ENCODE data around the gene TMX2.
"Not testable (repeated sequence)": the region's sequence is repeated elsewhere in the genome, so short reads cannot be mapped to it uniquely, and the experiment has no call there.

TMX2 gene

DNA sequence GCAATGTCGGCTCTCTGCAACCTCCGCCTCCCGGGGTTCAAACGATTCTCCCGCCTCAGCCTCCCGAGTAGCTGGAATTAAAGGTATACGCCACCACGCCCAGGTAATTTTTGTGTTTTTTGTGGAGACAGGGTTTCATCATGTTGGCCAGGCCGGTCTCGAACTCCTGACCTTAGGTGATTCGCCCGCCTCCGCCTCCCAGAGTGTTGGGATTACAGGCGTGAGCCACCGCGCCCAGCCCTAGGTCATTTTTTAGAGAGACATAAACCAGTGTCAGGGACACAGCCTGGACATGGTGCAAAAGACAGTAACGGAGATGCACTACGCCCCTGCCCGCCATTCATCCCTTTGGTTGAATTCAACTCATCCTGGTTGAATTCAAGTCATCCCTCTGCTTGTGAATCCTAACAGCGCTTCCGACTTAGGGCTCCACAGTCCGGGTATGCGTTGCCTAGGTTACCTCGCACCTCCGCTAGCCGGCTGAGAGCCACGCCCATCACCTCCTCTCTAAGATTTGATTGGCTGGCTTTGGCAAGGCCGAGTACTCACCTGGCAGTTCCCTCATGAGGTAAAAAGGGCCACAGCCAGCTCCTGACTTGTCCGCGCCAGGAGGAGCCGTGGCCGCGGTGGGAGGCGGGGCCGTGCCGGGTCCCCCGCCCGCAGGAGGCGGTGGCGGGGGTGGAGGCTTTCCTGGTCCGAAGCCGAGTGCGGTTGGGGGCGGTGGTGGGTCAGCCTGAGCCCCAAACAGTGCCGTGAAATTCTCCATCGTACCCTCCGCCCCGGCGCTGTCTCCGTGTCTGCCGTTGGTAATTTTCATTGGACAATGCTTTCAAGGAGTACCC, 758 bp upstream of the TMX2 start, which contains the start of gene MED19:
Gene MED19 (minus strand): TSS at position 802 of the 842 bp plus-strand sequence. CDS start 36 bp downstream, at position 766.
- Histone ChIP-seq H2AK5ac (ENCODE audit: low read length, severe bottlenecking) (peak within 1 kb of the TSS; percentile 27), H3K4me2 (ENCODE audit: low read length, poor library complexity, severe bottlenecking) (peak within 1 kb of the TSS; percentile 94), H3K4me3 (ENCODE audit: insufficient read depth in 1 of 2, low read depth in 1 of 2, low read length in 2 of 2) (peak within 1 kb of the TSS; percentile 90 to 92), H4K8ac (ENCODE audit: low read length) (peak within 1 kb of the TSS; percentile 98), H3K36me3 (ENCODE audit: control insufficient read depth in 1 of 2, insufficient read depth in 2 of 2, low read depth in 1 of 2, low read length in 2 of 2) (peaks cover 2 to 12% of the 10 kb centered on the region in 2 experiments), H3K9ac (ENCODE audit: low read length) (peak within 1 kb of the TSS; percentile 95), H2AFZ (ENCODE audit: low read depth, low read length) (peak within 1 kb of the TSS; percentile 66), H3K4me1 (ENCODE audit: control insufficient read depth, insufficient read depth, low read depth, low read length) (peaks cover 10% of the 10 kb centered on the region), H3K23ac (ENCODE audit: low read length in 2 of 2) (peak within 1 kb of the TSS in 1 of 2 experiments; percentile 46), H3K18ac (ENCODE audit: low read depth in 1 of 2, low read length in 2 of 2) (peak within 1 kb of the TSS; percentile 78 to 92), H3K27ac (ENCODE audit: low read length, poor library complexity, severe bottlenecking) (peak within 1 kb of the TSS; percentile 38), H2BK120ac (ENCODE audit: low read depth, low read length) (peak within 1 kb of the TSS; percentile 82), H3K27me3 (ENCODE audit: control insufficient read depth in 1 of 2, insufficient read depth in 1 of 2, low read length in 2 of 2) (no peaks in the 10 kb centered on the region), H3K14ac (ENCODE audit: low read length in 2 of 2) (no peak within 1 kb of the TSS), H3K9me3 (ENCODE audit: control insufficient read depth, low read length) (no peaks in the 10 kb centered on the region), H4K91ac (ENCODE audit: low read length) (peak within 1 kb of the TSS; percentile 67), H2BK5ac (ENCODE audit: low read depth, low read length, poor library complexity, severe bottlenecking) (peak within 1 kb of the TSS; percentile 46), H3K79me1 (replicated peaks; ENCODE audit: low read length, poor library complexity, severe bottlenecking) (peaks cover 18% of the 10 kb centered on the region), H3K4ac (ENCODE audit: low read depth in 1 of 2, low read length in 2 of 2) (peak within 1 kb of the TSS; percentile 75 to 83), H2BK15ac (ENCODE audit: low read depth, poor library complexity, severe bottlenecking) (peak within 1 kb of the TSS; percentile 88), H2BK12ac (ENCODE audit: low read length in 2 of 2) (peak within 1 kb of the TSS in 1 of 2 experiments; percentile 55)
- DNase-seq, result peak; percentile 84
- WGBS, result 16% methylated on average over 45 of the region's 51 CpGs

DNA sequence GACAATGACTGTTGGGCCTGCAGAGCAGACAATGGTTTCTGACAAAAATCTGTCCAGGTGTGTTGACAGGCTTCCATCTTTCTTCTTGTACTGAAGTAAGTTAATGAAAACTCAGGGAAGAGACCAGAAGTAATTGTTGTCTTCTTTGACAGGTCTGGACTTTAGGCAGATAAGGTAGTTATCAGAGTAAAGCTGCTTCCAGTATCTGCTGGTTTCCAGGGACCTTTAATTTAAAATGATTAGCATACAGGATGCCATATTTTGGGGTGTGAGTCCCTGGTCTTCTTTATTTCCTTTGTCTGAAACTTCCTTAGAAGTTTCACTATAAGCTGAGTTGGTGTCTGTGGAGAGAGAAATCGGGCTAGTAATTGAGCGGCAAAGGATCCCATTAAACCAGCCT, 1.4 kb downstream of the TMX2 start:
- Histone ChIP-seq H3K4ac (ENCODE audit: low read depth in 1 of 2, low read length in 2 of 2) (no peak overlapping the region), H3K9me3 (ENCODE audit: control insufficient read depth, low read length) (no peaks in the 10 kb centered on the region), H2BK5ac (ENCODE audit: low read depth, low read length, poor library complexity, severe bottlenecking) (no peak overlapping the region), H3K4me1 (ENCODE audit: control insufficient read depth, insufficient read depth, low read depth, low read length) (peaks cover 10% of the 10 kb centered on the region), H3K4me2 (ENCODE audit: low read length, poor library complexity, severe bottlenecking) (peak overlapping the region; percentile 94), H3K18ac (ENCODE audit: low read depth in 1 of 2, low read length in 2 of 2) (no peak overlapping the region), H3K4me3 (ENCODE audit: insufficient read depth in 1 of 2, low read depth in 1 of 2, low read length in 2 of 2) (peak overlapping the region in 1 of 2 experiments; percentile 90), H3K14ac (ENCODE audit: low read length in 2 of 2) (no peak overlapping the region), H2AK5ac (ENCODE audit: low read length, severe bottlenecking) (no peak overlapping the region), H3K9ac (ENCODE audit: low read length) (peak overlapping the region; percentile 95), H2BK120ac (ENCODE audit: low read depth, low read length) (no peak overlapping the region), H2BK15ac (ENCODE audit: low read depth, poor library complexity, severe bottlenecking) (no peak overlapping the region), H3K36me3 (ENCODE audit: control insufficient read depth in 1 of 2, insufficient read depth in 2 of 2, low read depth in 1 of 2, low read length in 2 of 2) (peaks cover 4 to 9% of the 10 kb centered on the region in 2 experiments), H2AFZ (ENCODE audit: low read depth, low read length) (no peak overlapping the region), H3K27me3 (ENCODE audit: control insufficient read depth in 1 of 2, insufficient read depth in 1 of 2, low read length in 2 of 2) (no peaks in the 10 kb centered on the region), H4K91ac (ENCODE audit: low read length) (no peak overlapping the region), H4K8ac (ENCODE audit: low read length) (no peak overlapping the region), H3K79me1 (replicated peaks; ENCODE audit: low read length, poor library complexity, severe bottlenecking) (peaks cover 14% of the 10 kb centered on the region), H3K23ac (ENCODE audit: low read length in 2 of 2) (no peak overlapping the region), H2BK12ac (ENCODE audit: low read length in 2 of 2) (no peak overlapping the region), H3K27ac (ENCODE audit: low read length, poor library complexity, severe bottlenecking) (no peak overlapping the region)
- DNase-seq, result no peak
- WGBS, result 100% methylated on average over 2 of the region's 2 CpGs

- not testable (repeated sequence) for H3K4me1 ChIP-seq (ENCODE audit: control insufficient read depth, insufficient read depth, low read depth, low read length); H3K9ac ChIP-seq (ENCODE audit: low read length); H3K79me1 ChIP-seq (replicated peaks; ENCODE audit: low read length, poor library complexity, severe bottlenecking); H3K23ac ChIP-seq (ENCODE audit: low read length in 2 of 2); H2AFZ ChIP-seq (ENCODE audit: low read depth, low read length); H3K14ac ChIP-seq (ENCODE audit: low read length in 2 of 2); H2BK12ac ChIP-seq (ENCODE audit: low read length in 2 of 2); H2AK5ac ChIP-seq (ENCODE audit: low read length, severe bottlenecking); H3K18ac ChIP-seq (ENCODE audit: low read depth in 1 of 2, low read length in 2 of 2); H3K4me3 ChIP-seq (ENCODE audit: insufficient read depth in 1 of 2, low read depth in 1 of 2, low read length in 2 of 2); H2BK15ac ChIP-seq (ENCODE audit: low read depth, poor library complexity, severe bottlenecking); H3K27me3 ChIP-seq (ENCODE audit: control insufficient read depth in 1 of 2, insufficient read depth in 1 of 2, low read length in 2 of 2); H4K8ac ChIP-seq (ENCODE audit: low read length); H3K4me2 ChIP-seq (ENCODE audit: low read length, poor library complexity, severe bottlenecking); DNase-seq; H2BK5ac ChIP-seq (ENCODE audit: low read depth, low read length, poor library complexity, severe bottlenecking); H2BK120ac ChIP-seq (ENCODE audit: low read depth, low read length); H3K4ac ChIP-seq (ENCODE audit: low read depth in 1 of 2, low read length in 2 of 2); H3K9me3 ChIP-seq (ENCODE audit: control insufficient read depth, low read length); H4K91ac ChIP-seq (ENCODE audit: low read length); H3K27ac ChIP-seq (ENCODE audit: low read length, poor library complexity, severe bottlenecking)
- WGBS, result 97% methylated on average over 5 of the region's 34 CpGs
- peaks cover 9 to 18% of the 10 kb centered on the region in 2 experiments for H3K36me3 ChIP-seq (ENCODE audit: control insufficient read depth in 1 of 2, insufficient read depth in 2 of 2, low read depth in 1 of 2, low read length in 2 of 2)
Measured at GRCh38 chr11:57716726-57717125, 4.3 kb downstream of the TMX2 start.

DNA sequence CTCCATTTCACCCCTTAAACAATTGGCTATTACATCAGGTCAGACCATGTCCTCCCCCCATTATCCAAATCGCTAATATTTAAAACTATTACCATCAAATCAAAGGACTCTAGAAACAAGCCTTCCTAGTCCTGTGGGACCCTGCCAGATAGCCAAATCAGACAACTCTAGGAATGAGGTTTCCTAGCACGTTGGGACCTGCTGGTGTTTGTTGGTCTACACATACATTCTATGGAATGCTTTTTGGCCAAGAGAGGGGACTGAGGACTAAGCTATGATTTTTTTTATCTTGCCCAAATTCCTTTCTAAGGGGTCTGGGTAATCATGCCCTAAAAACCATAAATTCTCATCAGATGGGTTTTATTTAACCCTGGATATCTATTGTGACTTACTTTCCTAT, 14.8 kb downstream of the TMX2 start:
- H3K4me2 ChIP-seq (ENCODE audit: low read length, poor library complexity, severe bottlenecking), result no peak overlapping the region
- no peak overlapping the region for H2BK5ac ChIP-seq (ENCODE audit: low read depth, low read length, poor library complexity, severe bottlenecking)
- no peaks in the 10 kb centered on the region for H3K27me3 ChIP-seq (ENCODE audit: control insufficient read depth in 1 of 2, insufficient read depth in 1 of 2, low read length in 2 of 2)
- no peak overlapping the region for H3K23ac ChIP-seq (ENCODE audit: low read length in 2 of 2)
- WGBS, result 94% methylated on average over 2 of the region's 2 CpGs
- no peak overlapping the region for H3K27ac ChIP-seq (ENCODE audit: low read length, poor library complexity, severe bottlenecking)
- no peak overlapping the region for H3K4ac ChIP-seq (ENCODE audit: low read depth in 1 of 2, low read length in 2 of 2)
- H2BK12ac ChIP-seq (ENCODE audit: low read length in 2 of 2), result no peak overlapping the region
- no peaks in the 10 kb centered on the region for H3K4me1 ChIP-seq (ENCODE audit: control insufficient read depth, insufficient read depth, low read depth, low read length)
- no peak overlapping the region for H4K8ac ChIP-seq (ENCODE audit: low read length)
- DNase-seq, result no peak
- H3K36me3 ChIP-seq (ENCODE audit: control insufficient read depth in 1 of 2, insufficient read depth in 2 of 2, low read depth in 1 of 2, low read length in 2 of 2), result peaks cover 0 to 3% of the 10 kb centered on the region in 2 experiments
- H2AK5ac ChIP-seq (ENCODE audit: low read length, severe bottlenecking), result no peak overlapping the region
- H4K91ac ChIP-seq (ENCODE audit: low read length), result no peak overlapping the region
- no peak overlapping the region for H2AFZ ChIP-seq (ENCODE audit: low read depth, low read length)
- H3K18ac ChIP-seq (ENCODE audit: low read depth in 1 of 2, low read length in 2 of 2), result no peak overlapping the region
- no peak overlapping the region for H3K9ac ChIP-seq (ENCODE audit: low read length)
- no peak overlapping the region for H2BK120ac ChIP-seq (ENCODE audit: low read depth, low read length)
- no peak overlapping the region for H3K14ac ChIP-seq (ENCODE audit: low read length in 2 of 2)
- H3K4me3 ChIP-seq (ENCODE audit: insufficient read depth in 1 of 2, low read depth in 1 of 2, low read length in 2 of 2), result no peak overlapping the region
- no peak overlapping the region for H2BK15ac ChIP-seq (ENCODE audit: low read depth, poor library complexity, severe bottlenecking)
- no peaks in the 10 kb centered on the region for H3K9me3 ChIP-seq (ENCODE audit: control insufficient read depth, low read length)
- peaks cover 11% of the 10 kb centered on the region for H3K79me1 ChIP-seq (replicated peaks; ENCODE audit: low read length, poor library complexity, severe bottlenecking)

Data from mesenchymal stem cell (in vitro differentiated cells and primary cell).